Stimulated activated CD8-positive, alpha-beta memory T cell treated with anti-CD3 and anti-CD28 coated beads, Interleukin-4, amount 100 ng/mL, for 1 hour (primary cell): Measurements from ENCODE around the gene IFI35.
A peak's percentile ranks its signal among the peaks of the same experiment; 100 is the strongest.
"Not testable (repeated sequence)": the region's sequence is repeated elsewhere in the genome, so short reads cannot be mapped to it uniquely, and the experiment has no call there.

ENCODE experiments used
- DNase-seq, 2 donors: peaks; one replicate each; pipeline ENCODE4 v3.0.0-alpha.2; 2020; ENCODE audit warnings: low read depth in 2 of 2, low spot score in 1 of 2

Gene IFI35

GRCh38 chr17:42997390-42997983 lies 9.1 kb upstream of the IFI35 start:
- DNase-seq: no peak

GRCh38 chr17:42997984-42998938 lies 8.3 kb upstream of the IFI35 start, which contains the start of gene RPL27:
Gene RPL27, plus strand, starts transcription at chr17:42998419. Its CDS starts 332 bp downstream, at chr17:42998751.
- peak; percentile 93 to 95 for DNase-seq

GRCh38 chr17:42999003-42999525 lies 7.5 kb upstream of the IFI35 start:
- DNase-seq: no peak

- DNase-seq: not testable (repeated sequence)
Measured at GRCh38 chr17:43000894-43001293, 5.7 kb upstream of the IFI35 start.

GRCh38 chr17:43003542-43004172 lies 2.9 kb upstream of the IFI35 start:
- no peak for DNase-seq

GRCh38 chr17:43010667-43011308 lies 4.2 kb downstream of the IFI35 start:
- DNase-seq: no peak

GRCh38 chr17:43011728-43012472 lies 5.3 kb downstream of the IFI35 start:
- DNase-seq: no peak

- DNase-seq: no peak
Measured at GRCh38 chr17:43013296-43013695, 6.7 kb downstream of the IFI35 start.

GRCh38 chr17:43014020-43014648 lies 7.5 kb downstream of the IFI35 start:
- no peak for DNase-seq

GRCh38 chr17:43014649-43015542 lies 8.3 kb downstream of the IFI35 start:
- no peak for DNase-seq

- no peak for DNase-seq
Measured at GRCh38 chr17:43015579-43015978, 9.0 kb downstream of the IFI35 start.

GRCh38 chr17:43016216-43016615 lies 9.6 kb downstream of the IFI35 start:
- no peak for DNase-seq

GRCh38 chr17:43018008-43018853 lies 11.6 kb downstream of the IFI35 start:
- no peak for DNase-seq

- no peak for DNase-seq
Measured at GRCh38 chr17:43018932-43019331, 12.3 kb downstream of the IFI35 start.

GRCh38 chr17:43019418-43019817 lies 12.8 kb downstream of the IFI35 start:
- no peak for DNase-seq

GRCh38 chr17:43020030-43020621 lies 13.5 kb downstream of the IFI35 start:
- no peak for DNase-seq
